Measurements from ENCODE around the gene PFKFB4. TPM values are rescaled to one million over a fixed set of nuclear protein-coding genes. Genes with fewer than 3 reads are reported as not detected.

Gene PFKFB4
- total RNA-seq, 1 donor from 2014 or later = 40.3 TPM

DNA sequence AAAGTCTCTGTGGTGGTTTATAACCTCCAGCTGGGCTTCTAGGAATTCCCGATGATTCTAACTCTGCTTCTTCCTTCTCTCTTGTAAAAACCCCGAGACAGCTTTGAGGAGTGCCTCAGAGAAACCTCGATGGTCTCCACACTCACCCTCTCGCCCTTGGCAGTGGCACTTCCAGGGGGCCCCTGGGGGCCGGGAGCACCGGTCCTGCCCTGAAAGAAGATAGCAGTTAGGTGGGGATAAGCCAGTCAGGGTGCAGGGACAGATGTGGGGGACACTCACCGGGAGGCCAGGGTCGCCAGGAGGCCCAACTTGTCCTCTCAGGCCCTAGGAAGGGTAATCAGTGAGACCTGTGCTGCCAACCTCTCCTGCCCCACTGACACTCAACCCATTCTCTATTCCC is 28.8 kb upstream of the PFKFB4 start:
- DNase-seq = no peak
- Mint-ChIP-seq H3K4me1 (ENCODE audit: low read depth, unreplicated experiment) (no peaks in the 10 kb centered on the region), H3K27me3 (ENCODE audit: unreplicated experiment) (peaks cover 9% of the 10 kb centered on the region), H3K4me3 (ENCODE audit: unreplicated experiment) (no peak overlapping the region), H3K36me3 (ENCODE audit: unreplicated experiment) (peaks cover 8% of the 10 kb centered on the region), H3K9me3 (ENCODE audit: unreplicated experiment) (peaks cover 5% of the 10 kb centered on the region), H3K27ac (ENCODE audit: unreplicated experiment) (no peak overlapping the region)
- TF ChIP-seq, protein P1, sequence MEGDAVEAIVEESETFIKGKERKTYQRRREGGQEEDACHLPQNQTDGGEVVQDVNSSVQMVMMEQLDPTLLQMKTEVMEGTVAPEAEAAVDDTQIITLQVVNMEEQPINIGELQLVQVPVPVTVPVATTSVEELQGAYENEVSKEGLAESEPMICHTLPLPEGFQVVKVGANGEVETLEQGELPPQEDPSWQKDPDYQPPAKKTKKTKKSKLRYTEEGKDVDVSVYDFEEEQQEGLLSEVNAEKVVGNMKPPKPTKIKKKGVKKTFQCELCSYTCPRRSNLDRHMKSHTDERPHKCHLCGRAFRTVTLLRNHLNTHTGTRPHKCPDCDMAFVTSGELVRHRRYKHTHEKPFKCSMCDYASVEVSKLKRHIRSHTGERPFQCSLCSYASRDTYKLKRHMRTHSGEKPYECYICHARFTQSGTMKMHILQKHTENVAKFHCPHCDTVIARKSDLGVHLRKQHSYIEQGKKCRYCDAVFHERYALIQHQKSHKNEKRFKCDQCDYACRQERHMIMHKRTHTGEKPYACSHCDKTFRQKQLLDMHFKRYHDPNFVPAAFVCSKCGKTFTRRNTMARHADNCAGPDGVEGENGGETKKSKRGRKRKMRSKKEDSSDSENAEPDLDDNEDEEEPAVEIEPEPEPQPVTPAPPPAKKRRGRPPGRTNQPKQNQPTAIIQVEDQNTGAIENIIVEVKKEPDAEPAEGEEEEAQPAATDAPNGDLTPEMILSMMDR (IDR thresholded peaks at IDR 0.05; ENCODE audit: partially characterized antibody, unreplicated experiment) = no peak

DNA sequence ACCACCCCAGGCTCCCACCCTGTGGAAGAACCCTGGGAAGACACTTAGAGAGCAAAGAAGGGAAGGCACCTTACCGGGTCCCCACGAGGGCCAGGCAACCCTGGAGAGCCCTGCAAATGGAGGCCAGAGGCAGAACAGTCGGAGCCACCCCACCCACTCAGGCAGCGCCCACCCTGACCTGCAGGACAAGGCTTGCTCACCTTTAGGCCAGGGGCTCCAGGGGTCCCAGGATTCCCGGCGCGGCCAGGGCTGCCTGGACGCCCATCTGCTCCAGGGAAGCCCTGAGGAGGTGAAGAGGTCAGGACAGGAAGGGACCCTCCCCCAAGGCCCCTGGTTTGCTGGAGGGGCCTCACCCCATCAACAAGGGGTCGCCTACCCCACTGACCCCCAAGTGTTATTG is 28.2 kb upstream of the PFKFB4 start:
- Mint-ChIP-seq H3K4me1 (ENCODE audit: low read depth, unreplicated experiment) (no peaks in the 10 kb centered on the region), H3K9me3 (ENCODE audit: unreplicated experiment) (peaks cover 5% of the 10 kb centered on the region), H3K36me3 (ENCODE audit: unreplicated experiment) (peaks cover 8% of the 10 kb centered on the region), H3K27me3 (ENCODE audit: unreplicated experiment) (peaks cover 9% of the 10 kb centered on the region), H3K27ac (ENCODE audit: unreplicated experiment) (no peak overlapping the region), H3K4me3 (ENCODE audit: unreplicated experiment) (no peak overlapping the region)
- TF ChIP-seq, protein P1 (IDR thresholded peaks at IDR 0.05; ENCODE audit: partially characterized antibody, unreplicated experiment) = no peak
- DNase-seq = no peak

DNA sequence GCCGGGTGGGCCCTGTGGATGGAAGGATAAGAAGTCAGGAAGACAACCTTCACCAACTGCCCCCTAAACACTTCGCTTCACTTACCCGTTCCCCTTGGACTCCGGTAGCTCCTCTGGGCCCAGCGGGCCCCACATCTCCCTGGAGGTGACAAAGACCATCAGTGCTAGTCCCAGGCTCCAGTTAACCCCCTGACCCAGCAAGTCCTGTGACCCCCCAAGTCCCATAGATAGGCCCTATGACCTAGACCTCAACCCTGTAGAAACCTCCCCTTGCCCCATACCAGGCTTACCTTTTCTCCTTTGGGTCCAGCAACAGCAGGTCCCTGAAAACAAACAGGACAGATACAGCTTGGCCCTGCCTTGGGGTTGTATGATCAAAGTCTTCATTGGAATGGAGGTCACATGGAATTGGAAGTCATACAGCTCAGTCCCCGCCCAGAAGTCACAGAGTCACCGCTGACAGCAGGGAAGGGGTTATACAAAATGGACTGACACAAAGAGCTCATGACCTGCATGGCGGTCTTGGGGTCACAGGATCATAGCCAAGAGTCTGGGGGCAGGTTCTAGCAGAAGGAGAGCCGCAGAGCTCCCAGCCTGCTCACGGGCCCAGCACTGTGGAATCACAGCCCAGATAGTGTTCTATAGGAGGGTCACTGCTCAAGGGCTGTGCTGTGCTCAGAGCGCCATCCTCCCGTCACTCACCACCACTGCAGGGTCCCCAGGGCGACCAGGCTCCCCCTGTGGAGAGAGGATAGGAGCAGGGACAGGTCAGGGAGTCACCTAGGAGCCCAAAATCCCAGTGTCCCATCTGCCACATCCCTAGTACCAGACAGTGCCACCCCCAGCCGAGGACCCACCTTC is 25.2 kb upstream of the PFKFB4 start:
- Mint-ChIP-seq H3K9me3 (ENCODE audit: unreplicated experiment) (no peaks in the 10 kb centered on the region), H3K27ac (ENCODE audit: unreplicated experiment) (no peak overlapping the region), H3K4me1 (ENCODE audit: low read depth, unreplicated experiment) (no peaks in the 10 kb centered on the region), H3K4me3 (ENCODE audit: unreplicated experiment) (no peak overlapping the region), H3K36me3 (ENCODE audit: unreplicated experiment) (peaks cover 8% of the 10 kb centered on the region), H3K27me3 (ENCODE audit: unreplicated experiment) (peaks cover 3% of the 10 kb centered on the region)
- DNase-seq = no peak
- TF ChIP-seq, protein P1 (IDR thresholded peaks at IDR 0.05; ENCODE audit: partially characterized antibody, unreplicated experiment) = no peak

- Mint-ChIP-seq H3K27me3 (ENCODE audit: unreplicated experiment) (no peaks in the 10 kb centered on the region), H3K36me3 (ENCODE audit: unreplicated experiment) (peaks cover 2% of the 10 kb centered on the region), H3K27ac (ENCODE audit: unreplicated experiment) (no peak overlapping the region), H3K4me3 (ENCODE audit: unreplicated experiment) (no peak overlapping the region), H3K4me1 (ENCODE audit: low read depth, unreplicated experiment) (no peaks in the 10 kb centered on the region), H3K9me3 (ENCODE audit: unreplicated experiment) (no peaks in the 10 kb centered on the region)
- TF ChIP-seq, protein P1 (IDR thresholded peaks at IDR 0.05; ENCODE audit: partially characterized antibody, unreplicated experiment) = no peak
- DNase-seq = no peak
Observed at GRCh38 chr3:48576647-48577046, 20.0 kb upstream of the PFKFB4 start.

DNA sequence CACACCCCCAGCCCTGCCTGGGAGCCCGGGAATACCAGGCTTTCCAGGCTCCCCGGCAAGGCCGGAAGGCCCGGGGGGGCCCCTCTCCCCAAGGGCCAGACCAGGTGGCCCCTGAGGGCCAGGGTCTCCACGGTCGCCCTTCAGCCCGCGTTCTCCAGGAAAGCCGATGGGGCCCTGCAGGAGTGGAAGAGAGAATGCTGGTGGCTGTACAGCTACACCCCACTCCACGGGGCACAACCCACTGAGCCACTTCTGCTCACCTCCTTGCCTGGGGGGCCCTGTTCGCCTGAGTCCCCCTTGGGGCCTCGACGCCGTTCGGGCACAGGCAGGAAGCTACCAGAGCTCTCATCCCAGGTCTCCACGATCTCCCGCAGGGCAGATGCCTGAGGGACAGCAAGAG is 18.8 kb upstream of the PFKFB4 start:
- TF ChIP-seq, protein P1 (IDR thresholded peaks at IDR 0.05; ENCODE audit: partially characterized antibody, unreplicated experiment) = no peak
- no peaks in the 10 kb centered on the region for H3K27me3 Mint-ChIP-seq (ENCODE audit: unreplicated experiment)
- no peaks in the 10 kb centered on the region for H3K36me3 Mint-ChIP-seq (ENCODE audit: unreplicated experiment)
- H3K27ac Mint-ChIP-seq (ENCODE audit: unreplicated experiment) = no peak overlapping the region
- peaks cover 2% of the 10 kb centered on the region for H3K9me3 Mint-ChIP-seq (ENCODE audit: unreplicated experiment)
- no peak for DNase-seq
- H3K4me1 Mint-ChIP-seq (ENCODE audit: low read depth, unreplicated experiment) = no peaks in the 10 kb centered on the region
- H3K4me3 Mint-ChIP-seq (ENCODE audit: unreplicated experiment) = no peak overlapping the region
